Midbrain (tissue), 1 donor: ENCODE data around the gene ASB15.
"Not testable (repeated sequence)": the region's sequence is repeated elsewhere in the genome, so short reads cannot be mapped to it uniquely, and the experiment has no call there.

Experiments used
- DNase-seq: peaks from one replicate; lab custom pipeline; 2025; lab: John Stamatoyannopoulos, UW

ASB15 gene

GRCh38 chr7:123598657-123599056 lies 3.0 kb upstream of the ASB15 start:
- no peak for DNase-seq

DNA sequence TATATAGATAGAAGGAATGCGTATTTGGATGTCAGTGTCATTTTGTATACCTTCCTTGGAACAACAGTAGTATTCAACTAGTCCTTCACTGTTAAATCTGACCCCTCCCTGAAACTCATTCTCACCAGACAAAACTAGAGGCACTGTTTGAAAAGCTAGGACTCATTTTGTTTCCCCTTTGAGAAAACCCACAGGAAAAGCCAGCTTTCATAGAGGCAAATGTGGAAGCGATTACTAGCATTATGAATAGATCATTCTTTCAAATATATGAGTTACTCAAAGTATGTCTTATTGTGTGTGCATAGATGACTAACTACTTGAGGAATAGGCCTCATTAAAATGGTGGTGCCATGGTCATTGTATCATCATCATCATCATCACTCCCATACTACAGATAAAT lies 1.9 kb upstream of the ASB15 start:
- no peak for DNase-seq

DNA sequence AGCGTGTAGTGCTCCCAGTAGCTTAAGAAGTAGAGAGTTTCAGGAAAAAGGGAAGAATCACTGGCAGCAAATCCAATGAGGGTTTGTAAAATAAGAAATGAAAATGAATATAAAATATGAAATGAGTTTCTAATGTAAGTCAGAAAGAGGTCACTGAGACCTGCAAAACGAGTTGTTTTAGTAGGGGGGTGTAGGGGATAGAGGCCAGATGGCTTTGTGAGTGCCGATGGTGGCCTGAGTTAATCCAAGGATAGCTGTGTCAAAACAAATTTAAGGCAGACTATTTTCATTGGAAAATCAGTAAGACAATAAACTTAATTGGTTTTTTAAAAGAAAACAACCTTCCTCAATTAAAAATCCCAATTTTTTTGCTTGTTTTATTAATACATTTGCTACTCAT lies 745 bp upstream of the ASB15 start:
- no peak for DNase-seq

- no peak for DNase-seq
These were observed 1.0 kb downstream of the ASB15 start for GRCh38 chr7:123602648-123603047.

- no peak for DNase-seq
These were observed 3.1 kb downstream of the ASB15 start for GRCh38 chr7:123604739-123605138.

DNA sequence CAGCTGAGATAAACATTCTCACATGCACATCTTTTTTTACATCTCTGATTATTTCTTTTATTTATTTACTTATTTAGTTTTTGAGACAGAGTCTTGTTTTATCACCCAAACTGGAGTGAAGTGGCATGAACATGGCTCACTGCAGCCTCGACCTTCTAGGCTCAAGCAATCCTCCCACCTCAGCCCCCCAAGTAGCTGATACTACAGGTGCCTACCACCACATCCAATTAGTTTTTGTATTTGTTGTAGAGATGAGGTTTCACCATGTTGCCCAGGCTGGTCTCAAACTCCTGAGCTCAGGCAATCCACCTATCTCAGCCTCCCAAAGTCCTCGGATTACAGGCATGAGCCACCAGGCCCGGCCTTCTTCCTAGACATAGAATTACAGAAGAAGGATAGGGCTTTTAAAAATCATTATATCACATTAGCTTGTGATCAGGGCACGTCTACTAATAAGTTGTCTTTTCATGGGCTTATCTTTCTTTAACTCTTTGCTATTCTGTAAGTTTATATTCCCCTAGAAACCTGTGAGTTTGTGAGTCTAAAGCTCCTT lies 5.9 kb downstream of the ASB15 start:
- no peak for DNase-seq

DNA sequence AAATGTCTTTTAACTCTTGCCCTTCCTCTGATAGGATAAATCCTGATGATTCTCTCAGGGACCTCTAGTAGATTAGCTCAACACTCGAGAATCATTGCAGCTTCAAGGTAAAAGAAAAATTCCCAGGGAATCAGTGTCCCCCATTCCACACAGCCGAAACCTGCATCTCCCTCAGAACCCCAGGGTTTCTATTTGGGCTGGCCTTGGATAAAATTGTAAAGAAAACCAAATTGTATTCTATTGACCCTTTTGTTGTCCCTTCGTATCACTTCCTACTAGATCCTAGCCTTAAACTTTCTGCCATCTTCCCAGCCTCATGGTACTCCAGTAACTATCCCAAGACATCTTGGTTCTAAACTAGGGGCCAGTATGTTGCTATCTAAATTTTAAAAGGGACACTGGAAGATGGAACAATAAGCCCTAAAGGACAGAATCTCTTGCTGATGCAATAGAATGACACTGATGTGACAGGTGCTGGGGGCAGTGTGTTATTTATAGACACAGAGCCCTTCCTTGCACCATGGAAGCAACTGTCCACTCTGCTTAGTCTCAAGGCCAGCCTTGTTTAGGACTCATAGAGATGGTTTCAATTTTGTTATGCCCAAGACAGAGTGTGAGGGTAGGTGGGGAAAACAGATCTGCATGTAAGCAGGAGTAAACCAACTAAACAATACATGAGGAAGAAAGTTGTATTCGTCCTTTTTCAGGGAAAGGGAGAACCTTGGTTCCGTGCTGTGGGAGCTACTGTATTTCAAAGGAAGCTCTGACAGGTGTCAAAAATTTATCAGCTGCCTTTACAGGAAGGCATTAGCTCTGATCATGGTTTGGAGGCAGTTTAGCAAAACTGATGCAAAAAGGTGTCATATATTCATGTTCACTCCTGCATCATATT lies 7.6 kb downstream of the ASB15 start:
- DNase-seq = no peak

DNA sequence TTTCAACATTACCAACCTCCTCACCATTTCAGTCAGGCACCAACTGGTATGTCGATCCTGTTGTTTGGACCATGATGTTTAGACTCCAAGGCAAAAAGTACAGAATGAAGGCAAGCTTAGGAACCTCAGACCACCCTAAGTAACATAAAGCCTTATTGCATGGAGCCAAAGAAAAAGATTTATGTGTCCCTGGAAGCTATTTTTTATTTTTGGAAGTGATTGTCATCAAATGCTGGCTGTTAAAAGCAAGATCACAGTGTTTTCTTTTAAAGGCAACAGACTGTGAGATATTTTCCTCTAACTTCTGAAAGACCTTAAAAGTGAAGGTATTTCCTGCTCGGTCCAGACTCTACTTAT lies 8.2 kb downstream of the ASB15 start:
- no peak for DNase-seq

DNA sequence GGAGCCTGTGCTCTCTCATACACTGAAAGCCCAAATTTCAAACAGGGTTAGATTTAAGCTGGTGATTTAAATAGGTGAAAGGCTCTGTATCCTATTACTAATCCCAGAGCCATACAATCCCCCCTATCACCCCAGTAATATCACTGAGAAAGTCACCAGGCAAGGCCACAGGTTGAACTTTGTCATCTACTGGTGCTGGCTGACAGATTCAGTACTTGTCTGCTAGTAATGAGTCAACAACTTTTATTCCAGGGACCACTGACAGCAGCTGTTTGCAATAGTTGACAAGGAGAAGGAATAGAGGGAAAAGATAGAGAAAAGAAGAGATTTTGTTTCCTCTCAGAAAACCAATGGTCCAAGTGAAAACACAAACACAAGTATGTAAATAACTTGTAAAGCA lies 10.4 kb downstream of the ASB15 start:
- DNase-seq = no peak

GRCh38 chr7:123615344-123615743 lies 13.7 kb downstream of the ASB15 start:
- DNase-seq = no peak

DNA sequence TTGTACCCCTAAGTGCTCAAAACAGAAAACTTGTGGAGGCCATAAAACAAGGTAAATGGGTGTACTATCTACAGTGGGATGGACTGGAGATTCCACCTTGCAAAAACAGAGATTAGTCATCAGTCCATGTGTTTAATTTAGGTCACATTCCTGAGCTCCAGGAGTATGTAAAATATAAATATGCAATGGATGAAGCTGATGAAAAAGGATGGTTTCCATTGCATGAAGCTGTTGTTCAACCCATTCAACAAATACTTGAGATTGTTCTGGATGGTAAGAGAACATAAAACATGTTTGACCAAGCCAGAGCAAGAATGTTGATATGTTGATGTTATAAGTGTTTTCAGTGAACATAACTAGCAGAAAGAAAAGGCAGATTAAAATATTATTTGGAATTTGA lies 14.6 kb downstream of the ASB15 start:
- DNase-seq = no peak

DNA sequence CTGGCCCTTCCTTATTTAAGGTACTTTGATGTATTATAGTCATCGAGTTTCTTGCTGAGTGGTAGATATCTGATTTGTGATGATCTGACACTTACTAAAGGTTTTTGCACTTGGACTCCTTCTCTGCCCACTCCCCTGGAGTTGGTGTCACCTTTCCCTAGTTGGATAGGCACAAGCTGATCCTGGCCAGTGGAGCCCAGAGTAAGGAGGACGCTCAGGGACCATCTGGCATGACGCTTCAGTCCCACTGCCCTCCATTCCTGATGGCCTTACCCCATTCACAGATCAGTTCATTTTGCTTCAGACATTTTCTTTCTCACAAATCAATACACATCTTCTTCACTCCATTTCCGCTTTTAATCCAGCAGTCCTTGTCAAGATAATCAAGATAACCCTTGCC lies 20.1 kb downstream of the ASB15 start:
- no peak for DNase-seq

DNA sequence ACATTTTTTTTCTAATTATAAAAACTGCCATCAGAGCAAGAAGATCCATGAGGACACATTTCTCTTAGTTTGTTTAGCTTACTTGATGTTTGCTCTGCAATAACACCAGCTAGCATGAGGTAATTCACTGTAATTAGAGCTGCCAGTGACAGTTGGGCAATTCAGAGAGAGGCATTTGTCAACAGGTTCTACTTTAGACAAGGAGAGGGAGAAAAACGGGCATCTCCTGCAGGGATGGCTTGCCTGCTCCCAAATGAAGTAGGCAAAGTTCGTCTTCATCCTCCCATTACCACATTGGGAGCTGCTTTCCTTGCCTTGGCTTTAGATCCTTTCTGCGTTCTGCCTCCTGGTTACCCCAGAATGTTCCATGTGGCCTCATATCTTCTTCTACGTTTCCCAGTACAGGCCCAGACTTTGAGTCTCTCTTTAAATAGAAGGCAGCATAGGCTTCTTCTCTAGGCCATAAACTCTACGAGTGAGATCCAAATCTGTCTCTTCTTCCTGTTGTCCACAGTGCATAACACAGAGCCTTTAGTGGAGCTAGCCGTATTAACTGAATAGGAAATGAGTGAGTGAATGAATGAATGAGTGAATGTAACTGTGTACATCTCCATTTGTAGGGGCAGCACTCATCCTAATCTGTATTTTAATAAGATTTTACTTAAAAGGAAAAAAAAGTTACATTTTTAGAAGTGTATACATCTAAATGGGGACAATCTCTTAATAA lies 21.2 kb downstream of the ASB15 start:
- no peak for DNase-seq

GRCh38 chr7:123624527-123625183 lies 23.0 kb downstream of the ASB15 start:
- DNase-seq = no peak

GRCh38 chr7:123625254-123625653 lies 23.6 kb downstream of the ASB15 start:
- no peak for DNase-seq

DNA sequence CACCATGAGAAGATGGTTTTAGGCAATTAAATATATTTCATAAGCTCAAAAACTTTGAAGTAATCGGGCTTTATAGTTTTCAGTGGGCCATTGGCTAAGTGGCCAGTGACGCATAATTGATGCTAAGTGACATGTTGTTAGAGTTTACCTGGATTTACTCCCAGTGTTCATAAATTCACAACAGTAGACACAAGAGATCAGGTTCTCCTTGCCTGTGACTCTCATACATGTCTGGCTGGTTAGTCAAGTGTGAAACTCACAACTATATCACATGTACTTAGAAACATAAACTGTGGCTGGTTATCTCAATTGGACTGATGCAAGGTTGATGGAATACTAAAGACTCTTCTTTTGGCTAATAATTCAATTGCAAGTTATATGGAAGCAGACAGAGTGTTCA lies 26.2 kb downstream of the ASB15 start:
- no peak for DNase-seq

DNA sequence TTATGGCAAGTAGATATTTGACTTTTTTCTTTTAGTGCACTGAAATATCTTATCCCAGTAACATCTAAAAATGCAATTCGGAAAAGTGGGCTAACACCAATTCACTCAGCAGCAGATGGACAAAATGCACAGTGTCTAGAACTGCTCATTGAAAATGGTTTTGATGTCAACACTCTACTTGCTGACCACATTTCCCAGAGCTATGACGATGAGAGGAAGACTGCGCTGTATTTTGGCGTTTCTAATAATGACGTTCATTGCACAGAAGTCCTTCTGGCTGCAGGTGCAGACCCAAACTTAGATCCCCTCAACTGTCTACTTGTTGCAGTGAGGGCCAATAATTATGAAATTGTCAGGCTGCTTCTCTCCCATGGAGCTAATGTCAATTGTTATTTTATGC lies 27.2 kb downstream of the ASB15 start:
- no peak for DNase-seq

- no peak for DNase-seq
These were observed 27.7 kb downstream of the ASB15 start for GRCh38 chr7:123629281-123629680.

DNA sequence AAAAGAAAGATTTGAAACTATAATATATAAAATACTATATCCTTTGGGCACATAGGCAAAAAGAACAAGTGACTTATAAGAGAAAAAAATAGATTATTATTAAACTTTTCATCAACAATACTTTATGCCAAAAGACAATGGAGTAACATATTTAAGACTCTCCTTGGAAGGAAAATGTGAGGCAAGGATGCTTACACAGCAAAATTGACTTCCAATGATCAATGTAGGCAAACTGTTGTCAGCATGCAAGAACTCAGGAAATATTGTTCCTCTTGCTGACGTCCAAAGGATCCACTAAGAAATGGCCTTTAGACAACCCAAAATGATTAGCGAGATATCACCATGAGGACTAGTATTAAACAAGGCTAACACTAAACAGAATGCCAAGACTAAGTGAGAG lies 31.2 kb downstream of the ASB15 start:
- no peak for DNase-seq

- no peak for DNase-seq
These were observed 31.9 kb downstream of the ASB15 start for GRCh38 chr7:123633553-123633952.

DNA sequence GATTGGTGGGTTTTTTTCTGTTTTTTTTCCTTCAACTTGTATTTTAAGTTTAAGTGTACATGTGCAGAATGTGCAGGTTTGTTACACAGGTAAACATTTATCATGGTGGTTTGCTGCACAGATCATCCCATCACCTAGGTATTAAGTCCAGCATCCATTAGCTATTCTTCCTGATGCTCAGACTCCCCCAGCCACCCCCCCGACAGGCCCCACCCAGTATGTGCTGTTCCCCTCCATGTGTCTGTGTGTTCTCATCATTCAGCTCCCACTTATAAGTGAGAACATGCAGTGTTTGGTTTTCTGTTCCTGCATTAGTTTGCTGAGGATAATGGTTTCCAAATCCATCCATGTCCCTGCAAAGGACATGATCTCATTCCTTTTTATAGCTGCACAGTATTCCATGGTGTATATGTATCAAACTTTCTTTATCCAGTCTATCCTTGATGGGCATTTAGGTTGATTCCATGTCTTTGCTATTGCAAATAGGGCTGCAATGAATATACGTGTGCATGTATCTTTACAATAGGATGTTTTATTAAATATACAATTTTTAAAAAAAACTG lies 32.5 kb downstream of the ASB15 start:
- not testable (repeated sequence) for DNase-seq
